Activated B cell treated with CpG ODN at 0.5 μM for 24 hours (primary cell): Measurements from ENCODE around the gene STX1B. TPM values are rescaled to one million over a fixed set of nuclear protein-coding genes. Genes with fewer than 3 reads are reported as not detected.

Experiments used
- ATAC-seq: fragments of 200-7000 bp; cut with Tn5 transposase; one replicate; pipeline ENCODE4 v1.10.0; 2021; ENCODE audit warnings: low read depth, mild to moderate bottlenecking, moderate library complexity
- CTCF ChIA-PET: fragments of 350-600 bp; sonication (Branson Sonifier 250); formaldehyde crosslinking; loops from one replicate; lab custom pipeline; 2021; ENCODE audit warnings: antibody characterized with exemption; lab: Charles Lee
- POLR2A ChIA-PET: fragments of 350-600 bp; sonication (Branson Sonifier 250); formaldehyde crosslinking; loops from one replicate; lab custom pipeline; 2021; ENCODE audit warnings: antibody characterized with exemption; lab: Charles Lee
- DNase-seq: peaks from one replicate; pipeline ENCODE4 v3.0.0; 2022
- H3K27ac Mint-ChIP-seq: one replicate; pipeline ENCODE4 v1.8.0; 2020; ENCODE audit warnings: mixed read lengths
- H3K27me3 Mint-ChIP-seq: one replicate; pipeline ENCODE4 v1.8.0; 2021; ENCODE audit warnings: mixed read lengths
- H3K36me3 Mint-ChIP-seq: one replicate; pipeline ENCODE4 v1.8.0; 2021; ENCODE audit warnings: low read depth, mixed read lengths
- H3K4me1 Mint-ChIP-seq: one replicate; pipeline ENCODE4 v1.8.0; 2021; ENCODE audit warnings: mixed read lengths
- H3K4me3 Mint-ChIP-seq: one replicate; pipeline ENCODE4 v1.8.0; 2020; ENCODE audit warnings: mild to moderate bottlenecking, mixed read lengths
- H3K9me3 Mint-ChIP-seq: one replicate; pipeline ENCODE4 v1.8.0; 2020; ENCODE audit warnings: mixed read lengths
- CTCF ChIP-seq: fragments of 200-600 bp; IDR thresholded peaks from one replicate; pipeline ENCODE4 v1.8.0; 2022; ENCODE audit warnings: antibody characterized with exemption, mild to moderate bottlenecking
- intact Hi-C: fragments of 100-400 bp; cut with micrococcal nuclease; formaldehyde crosslinking; loops from one replicate; pipeline ENCODE4 v1.15.1; 2024
- total RNA-seq: library from RNA; stranded (reverse); gene quantifications from 2 replicates; pipeline ENCODE4 v1.2.3, GENCODE V29; 2022

STX1B gene
- total RNA-seq, 1 donor from 2014 or later, result 1.2 TPM

- ChIA-PET POLR2A (no interaction called here), CTCF (no interaction called here)
- Mint-ChIP-seq H3K9me3 (no peaks in the 10 kb centered on the region), H3K36me3 (peaks cover 84% of the 10 kb centered on the region), H3K27me3 (no peaks in the 10 kb centered on the region), H3K27ac (no peak overlapping the region), H3K4me1 (no peaks in the 10 kb centered on the region), H3K4me3 (no peak overlapping the region)
- ATAC-seq (no peak), DNase-seq (no peak)
- no peak for TF ChIP-seq CTCF
- intact Hi-C loops, result no loop called here
Observed at GRCh38 chr16:30971298-30971697, 39.1 kb downstream of the STX1B start.

GRCh38 chr16:30969246-30969842 is 41.1 kb downstream of the STX1B start:
- TF ChIP-seq CTCF, result no peak
- ChIA-PET POLR2A (interaction anchor here (0.6 to 0.8 kb wide), 2 partner anchors 12 to 235 kb away, joined by 3 read pairs; partner anchors contain the start of gene SETD1A), CTCF (no interaction called here)
- no peaks in the 10 kb centered on the region for H3K27me3 Mint-ChIP-seq
- H3K4me3 Mint-ChIP-seq, result no peak overlapping the region
- intact Hi-C loops, result no loop called here
- no peak for DNase-seq
- ATAC-seq, result no peak
- no peaks in the 10 kb centered on the region for H3K9me3 Mint-ChIP-seq
- H3K27ac Mint-ChIP-seq, result no peak overlapping the region
- peaks cover 83% of the 10 kb centered on the region for H3K36me3 Mint-ChIP-seq
- H3K4me1 Mint-ChIP-seq, result no peaks in the 10 kb centered on the region

DNA sequence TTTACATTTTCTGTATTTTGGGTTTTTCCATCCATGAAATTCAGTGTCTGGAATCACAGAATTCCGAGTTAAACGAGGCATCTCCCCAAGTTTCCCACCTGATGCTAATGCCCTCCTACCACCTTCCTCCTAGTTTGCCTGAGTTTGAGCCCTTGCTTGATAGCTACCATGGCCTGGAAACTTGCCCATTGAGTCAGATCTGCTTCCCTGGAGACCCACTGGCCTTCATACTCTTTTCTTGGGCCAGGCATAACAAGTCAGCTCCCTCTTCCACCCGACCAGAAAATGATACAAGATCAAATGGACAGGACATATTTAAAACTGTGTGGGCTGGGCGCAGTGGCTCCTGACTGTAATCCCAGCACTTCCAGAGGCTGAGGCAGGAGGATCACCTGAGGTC is 42.6 kb downstream of the STX1B start:
- no peak overlapping the region for H3K27ac Mint-ChIP-seq
- DNase-seq, result no peak
- no peaks in the 10 kb centered on the region for H3K27me3 Mint-ChIP-seq
- H3K4me3 Mint-ChIP-seq, result no peak overlapping the region
- H3K4me1 Mint-ChIP-seq, result no peaks in the 10 kb centered on the region
- ChIA-PET CTCF (no interaction called here), POLR2A (interaction anchor here (0.9 kb wide), 1 partner anchor 19 kb away, joined by 3 read pairs; the partner anchor contains the start of gene ORAI3)
- intact Hi-C loops, result no loop called here
- TF ChIP-seq CTCF, result no peak
- peaks cover 81% of the 10 kb centered on the region for H3K36me3 Mint-ChIP-seq
- no peak for ATAC-seq
- H3K9me3 Mint-ChIP-seq, result no peaks in the 10 kb centered on the region

GRCh38 chr16:30966033-30966619 is 44.3 kb downstream of the STX1B start:
- intact Hi-C loops, result no loop called here
- no peak for ATAC-seq
- Mint-ChIP-seq H3K4me1 (no peaks in the 10 kb centered on the region), H3K36me3 (peaks cover 80% of the 10 kb centered on the region), H3K27me3 (no peaks in the 10 kb centered on the region), H3K27ac (no peak overlapping the region), H3K9me3 (no peaks in the 10 kb centered on the region), H3K4me3 (no peak overlapping the region)
- no peak for DNase-seq
- no peak for TF ChIP-seq CTCF
- ChIA-PET CTCF (no interaction called here), POLR2A (no interaction called here)

GRCh38 chr16:30965436-30965835 is 45.0 kb downstream of the STX1B start:
- DNase-seq (no peak), ATAC-seq (no peak)
- ChIA-PET CTCF (no interaction called here), POLR2A (no interaction called here)
- Mint-ChIP-seq H3K4me1 (peaks cover 2% of the 10 kb centered on the region), H3K36me3 (peaks cover 78% of the 10 kb centered on the region), H3K4me3 (no peak overlapping the region), H3K27me3 (no peaks in the 10 kb centered on the region), H3K9me3 (no peaks in the 10 kb centered on the region), H3K27ac (no peak overlapping the region)
- no peak for TF ChIP-seq CTCF
- intact Hi-C loops, result no loop called here
